ENCODE data around the gene PLEKHS1.

DNA sequence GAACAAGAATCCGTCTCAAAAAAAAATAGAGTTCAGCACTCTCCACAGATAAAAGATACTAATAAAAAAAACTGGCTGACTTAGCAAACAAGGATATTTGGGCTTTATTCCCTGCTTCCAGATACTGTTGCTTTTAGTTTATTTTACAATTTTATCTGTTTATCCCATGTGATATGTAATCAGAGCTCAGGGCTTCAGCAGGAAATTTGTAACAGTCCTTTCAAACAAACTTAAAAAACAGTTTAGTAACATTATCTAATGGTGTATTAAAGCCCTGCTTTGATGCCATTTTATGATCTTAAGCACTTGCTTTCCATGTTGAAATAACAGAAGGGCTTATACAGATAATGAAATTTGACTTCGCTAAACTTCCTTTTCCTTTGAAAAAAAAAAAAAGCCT lies 74.3 kb downstream of the PLEKHS1 start:
- TF ChIP-seq CTCF (IDR thresholded peaks at IDR 0.05; ENCODE audit: poor library complexity) (no peak), EZH2phosphoT487 (IDR thresholded peaks at IDR 0.05; ENCODE audit: low read depth, severe bottlenecking, unreplicated experiment) (peak; percentile 87)
